ENCODE data around the gene EPB41L4B.

GRCh38 chr9:109311731-109312130 lies 9.1 kb downstream of the EPB41L4B start:
- TF ChIP-seq CTCF (conservative IDR thresholded peaks at IDR 0.05; ENCODE audit: low read depth, low read length) (no peak), RAD21 (IDR thresholded peaks at IDR 0.05; ENCODE audit: low read length) (no peak), POLR2A (IDR thresholded peaks at IDR 0.05; ENCODE audit: low read depth, low read length) (no peak), SMC3 (IDR thresholded peaks at IDR 0.05; ENCODE audit: low read depth, low read length) (no peak)

Data from IMR-90 (cell line).